GOT3 (cell line): Measurements from ENCODE around the gene KCTD20.
"Not testable (repeated sequence)": the region's sequence is repeated elsewhere in the genome, so short reads cannot be mapped to it uniquely, and the experiment has no call there.

Experiments
- DNase-seq: peaks from one replicate; lab custom pipeline; 2025; ENCODE audit warnings: mixed read lengths; lab: John Stamatoyannopoulos, UW

KCTD20 gene

DNA sequence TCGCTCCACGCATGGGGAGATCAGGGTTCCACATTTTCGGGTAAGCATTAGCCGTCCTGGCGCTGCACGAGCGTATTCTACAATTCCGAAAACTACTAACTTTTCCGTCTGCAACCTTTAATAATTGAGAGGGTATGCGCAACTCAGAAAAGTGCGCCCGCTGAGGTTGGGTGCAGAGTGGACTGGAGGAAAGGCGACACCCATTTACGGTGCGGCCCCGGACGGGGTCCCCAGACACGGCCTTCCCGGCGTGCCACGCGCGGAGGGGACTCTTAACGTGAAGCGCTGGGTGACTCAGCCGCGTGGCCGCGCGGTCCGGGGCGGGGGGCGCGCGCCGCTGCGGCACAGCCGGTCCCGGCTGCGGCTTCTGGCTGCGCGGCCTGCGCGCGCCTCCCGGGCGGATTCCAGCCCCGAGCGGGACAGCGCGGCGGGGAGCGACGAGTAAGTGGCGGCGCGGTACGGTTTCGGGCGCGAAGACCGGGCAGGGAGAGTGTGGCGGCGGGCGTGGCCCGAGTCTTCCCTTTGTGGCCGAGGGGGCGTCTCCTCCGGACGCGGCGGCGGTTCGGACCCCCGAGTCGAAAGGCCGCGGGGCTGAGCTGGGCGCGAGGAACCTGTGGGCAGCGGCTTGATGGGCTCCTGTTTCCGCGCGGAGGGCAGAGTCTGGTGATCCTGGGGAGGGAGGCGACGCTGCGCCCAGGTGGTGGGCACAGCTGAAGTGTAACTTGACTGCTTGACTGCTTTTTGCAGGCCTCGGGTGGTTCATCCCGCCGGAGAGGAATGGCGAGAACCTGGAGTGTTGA, at the start of gene KCTD20, which contains the start of gene PXT1:
Gene KCTD20 (plus strand): TSS at position 330 of the 800 bp plus-strand sequence. CDS start 27,098 bp downstream, outside the sequence.
Gene PXT1 (minus strand): TSS at position 184 of the 800 bp plus-strand sequence. CDS start 16,772 bp downstream, outside the sequence.
- DNase-seq = peak; percentile 62

DNA sequence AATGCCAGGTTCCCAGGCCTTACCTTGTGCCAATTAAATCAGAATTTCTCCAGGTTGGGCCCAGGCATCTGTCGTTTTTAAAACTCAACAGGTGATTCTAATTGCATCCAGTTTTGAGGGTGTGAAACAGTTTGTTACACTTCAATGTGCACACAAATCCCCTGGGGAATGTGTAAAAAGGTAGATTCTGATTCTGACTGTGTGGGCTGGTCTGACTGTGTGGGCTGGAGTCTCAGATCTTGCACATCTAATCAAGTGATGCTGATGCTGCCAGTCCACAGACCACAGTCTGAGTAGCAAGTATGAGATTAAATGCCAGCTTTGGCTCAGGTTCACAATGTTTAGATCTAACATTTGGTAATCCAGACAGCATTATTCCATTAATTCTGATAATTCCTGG, 42.8 kb upstream of the KCTD20 start:
- DNase-seq = no peak

DNA sequence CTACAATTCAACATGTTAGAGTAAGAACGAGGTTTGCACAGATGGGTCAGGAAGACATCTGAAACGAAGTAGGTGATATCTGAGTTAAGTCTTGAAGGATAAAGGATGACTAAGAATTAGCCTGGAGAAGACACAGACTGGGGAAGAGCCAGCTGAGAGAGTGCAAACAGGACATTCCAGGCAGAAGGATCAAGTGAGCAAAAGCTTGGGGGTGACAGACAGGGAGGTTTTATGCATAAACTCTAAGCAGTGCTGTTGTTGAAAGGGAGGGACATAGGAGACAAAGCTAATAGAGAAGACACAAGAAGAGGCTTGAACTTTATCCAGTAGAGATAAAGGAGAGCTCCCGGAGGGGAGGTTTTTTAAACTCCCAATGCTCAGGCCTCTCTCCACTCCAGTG, 40.3 kb upstream of the KCTD20 start:
- no peak for DNase-seq

DNA sequence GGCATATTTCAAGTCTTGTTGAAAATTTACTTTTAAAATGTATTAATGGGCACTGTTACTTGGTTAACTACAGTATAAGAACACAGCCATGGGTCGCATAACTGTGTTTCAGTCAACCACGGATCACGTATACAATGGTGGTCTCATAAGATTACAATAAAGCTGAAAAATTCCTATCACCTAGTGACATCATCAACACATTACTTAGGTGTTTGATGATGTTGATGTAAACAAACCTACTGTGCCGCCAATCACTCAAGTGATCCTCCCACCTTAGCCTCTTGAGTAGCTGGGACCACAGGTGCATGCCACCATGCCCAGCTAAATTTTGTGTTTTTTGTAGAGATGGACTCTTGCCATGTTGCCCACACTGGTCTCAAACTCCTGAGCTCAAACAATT, 38.6 kb upstream of the KCTD20 start:
- DNase-seq = no peak

DNA sequence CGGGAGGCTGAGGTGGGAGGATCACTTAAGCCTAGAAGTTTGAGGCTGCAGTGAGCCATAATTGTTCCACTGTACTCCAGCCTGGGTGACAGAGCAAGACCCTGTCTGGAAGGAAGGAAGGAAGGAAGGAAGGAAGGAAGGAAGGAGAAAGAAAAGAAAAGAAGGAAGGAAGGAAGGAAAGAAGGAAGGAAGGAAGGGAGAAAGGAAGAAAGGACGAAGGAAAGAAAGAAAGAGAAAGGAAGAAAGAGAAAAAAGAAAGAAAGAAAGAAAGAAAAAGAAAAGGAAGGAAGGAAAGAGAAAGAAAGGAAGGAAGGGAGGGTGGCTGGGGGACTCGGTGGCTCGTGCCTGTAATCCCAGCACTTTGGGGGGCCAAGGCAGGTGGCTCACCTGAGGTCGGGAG, 33.1 kb upstream of the KCTD20 start:
- DNase-seq = not testable (repeated sequence)

DNA sequence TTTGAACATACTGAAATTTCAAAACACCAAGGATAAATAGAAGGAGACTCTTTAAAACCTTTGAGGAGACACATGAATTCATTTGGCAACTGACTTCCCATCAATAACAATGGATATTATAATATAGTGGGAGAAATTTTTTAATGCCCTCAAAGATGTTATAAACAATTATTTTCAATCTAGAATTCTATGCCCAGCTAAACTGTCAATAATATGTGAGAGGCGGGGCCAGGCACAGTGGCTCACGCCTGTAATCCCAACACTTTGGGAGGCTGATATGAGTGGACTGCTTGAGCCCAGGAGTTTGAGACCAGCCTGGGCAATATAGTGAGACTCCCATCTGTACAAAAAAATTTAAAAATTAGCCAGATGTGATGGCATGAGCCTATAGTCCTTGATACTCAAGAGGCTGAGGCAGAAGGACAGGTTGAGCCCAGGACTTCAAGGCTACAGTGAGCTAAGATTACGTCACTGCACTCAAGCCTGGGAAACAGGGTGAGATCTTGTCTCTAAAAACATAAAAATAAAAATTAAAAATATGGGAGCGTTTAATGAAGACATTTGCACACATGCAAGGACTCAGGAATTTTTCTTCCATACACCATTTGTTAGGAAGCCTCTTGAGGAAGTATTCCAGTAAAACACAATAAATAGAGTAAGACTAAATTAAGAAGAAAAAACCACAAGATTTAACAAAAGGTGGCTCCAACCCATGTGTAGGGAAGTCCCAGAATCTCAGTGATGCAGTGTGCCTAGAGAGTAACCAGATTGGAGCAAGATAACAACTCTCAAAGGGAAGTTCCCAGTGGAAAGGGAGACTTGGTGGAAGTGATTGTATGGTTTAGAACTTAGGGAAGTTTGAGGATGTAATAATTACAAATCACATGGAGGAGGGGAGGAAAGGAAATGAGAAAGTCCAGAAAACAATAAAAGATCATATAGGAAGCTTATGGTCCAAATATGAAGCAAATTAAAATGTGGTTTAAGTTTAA, 29.0 kb upstream of the KCTD20 start:
- no peak for DNase-seq

DNA sequence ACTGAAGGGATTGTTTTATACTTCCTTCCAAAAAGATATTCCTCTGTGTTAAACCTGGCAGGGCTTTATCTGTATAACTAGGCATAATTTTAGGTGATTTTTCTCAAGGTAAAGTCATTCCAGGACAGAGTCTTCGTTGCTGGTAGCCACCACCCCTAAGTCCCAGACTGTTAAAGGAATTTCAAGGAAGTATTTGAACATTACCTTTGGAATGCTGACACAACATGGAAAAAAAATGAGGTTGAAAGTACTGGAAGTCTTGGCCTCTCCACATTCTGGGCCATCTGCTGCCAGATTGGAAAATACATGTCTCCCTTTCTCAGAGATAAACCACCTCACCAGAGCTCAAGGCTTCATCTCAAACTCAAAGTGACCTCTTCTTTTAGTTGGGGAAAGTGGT, 28.3 kb upstream of the KCTD20 start:
- DNase-seq = no peak

DNA sequence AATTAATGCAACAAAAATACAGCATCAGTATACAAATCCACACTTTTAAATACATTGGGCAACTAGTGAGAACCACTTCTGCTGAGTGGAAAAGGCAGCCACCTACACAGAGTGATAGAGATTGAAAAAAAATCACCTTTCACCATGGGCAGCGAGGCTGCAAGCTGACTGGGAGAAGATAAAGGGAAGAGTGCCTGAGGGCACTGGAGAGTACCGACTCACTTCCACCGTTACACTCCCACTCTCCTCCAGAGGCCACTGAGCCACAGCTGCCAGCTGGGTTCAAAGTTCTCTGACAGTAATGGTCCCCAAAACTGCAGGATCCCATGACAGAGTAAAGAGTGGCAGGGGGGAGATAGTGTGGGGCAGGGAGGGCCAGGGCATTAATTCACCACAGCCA, 24.2 kb upstream of the KCTD20 start:
- no peak for DNase-seq

DNA sequence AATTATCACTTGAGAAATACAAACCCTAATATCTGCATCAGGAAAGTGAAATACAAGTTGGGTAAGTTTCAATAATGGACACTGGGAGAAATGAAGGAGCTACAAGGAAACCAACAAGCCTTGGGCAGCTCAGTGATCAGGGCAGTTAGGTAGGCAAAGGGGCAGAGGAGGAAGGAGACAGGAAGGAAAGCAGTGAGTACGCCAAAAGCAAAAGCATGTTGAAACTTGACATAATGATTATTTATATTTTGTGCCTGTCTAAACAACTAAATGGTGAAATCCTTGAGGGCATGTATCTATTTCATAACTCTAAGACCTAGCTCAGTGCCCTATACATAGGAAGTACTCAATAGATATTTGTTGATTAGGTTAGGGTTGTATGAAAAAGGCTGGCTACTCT, 23.5 kb upstream of the KCTD20 start:
- no peak for DNase-seq

DNA sequence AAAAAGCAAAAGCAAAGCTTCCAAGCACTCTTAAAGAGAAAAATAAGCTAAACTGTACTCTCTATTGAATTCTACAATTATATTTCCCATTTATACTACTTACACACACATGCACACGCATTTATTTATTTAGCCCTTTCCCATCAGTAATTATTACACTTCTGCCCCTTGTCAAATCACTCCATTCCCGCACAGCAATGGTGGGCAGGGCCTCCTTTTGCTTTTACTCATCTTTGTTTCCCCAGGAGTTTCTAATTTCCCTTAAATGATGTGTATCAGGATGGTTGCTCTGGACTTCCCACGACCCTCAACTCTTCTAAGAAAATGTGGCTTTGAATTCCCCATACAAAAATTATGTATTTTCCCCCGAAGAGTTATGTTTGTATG, 20.1 kb upstream of the KCTD20 start:
- no peak for DNase-seq

DNA sequence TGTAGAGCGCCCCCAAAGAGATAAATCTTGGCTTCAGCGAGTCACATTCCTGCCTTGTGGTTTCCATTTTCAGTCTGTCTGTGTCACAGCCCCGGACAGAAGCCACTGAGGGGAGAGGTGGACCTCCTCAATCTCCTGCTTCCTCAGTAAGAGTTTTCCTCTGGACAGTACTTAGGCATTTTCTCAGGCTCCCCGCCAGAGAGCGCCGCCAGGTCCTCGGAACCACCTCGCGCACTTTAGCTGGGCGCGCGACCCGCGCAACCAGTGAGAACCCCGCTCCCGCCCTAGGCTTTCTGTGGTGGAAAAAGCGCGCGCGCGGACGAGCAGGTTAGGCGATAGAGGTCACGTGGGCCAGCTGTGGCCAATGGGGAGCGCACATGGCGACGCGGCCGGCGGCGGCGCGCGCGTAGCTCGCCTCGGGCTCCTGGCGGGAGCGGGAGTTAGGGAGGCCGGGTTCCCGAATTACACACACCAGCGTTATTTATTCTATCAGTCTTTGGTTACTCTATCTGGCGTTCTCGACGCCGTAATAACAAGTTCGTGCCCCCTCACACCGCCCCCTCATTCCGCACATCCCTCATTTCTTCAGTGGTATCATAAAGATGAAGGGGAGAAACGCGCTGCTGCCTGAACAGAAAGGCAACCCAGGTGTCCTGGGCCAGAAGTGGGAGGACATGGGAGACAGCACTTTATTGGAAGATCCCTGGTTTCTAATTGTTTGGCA, 19.5 kb upstream of the KCTD20 start:
- peak; percentile 93 for DNase-seq

DNA sequence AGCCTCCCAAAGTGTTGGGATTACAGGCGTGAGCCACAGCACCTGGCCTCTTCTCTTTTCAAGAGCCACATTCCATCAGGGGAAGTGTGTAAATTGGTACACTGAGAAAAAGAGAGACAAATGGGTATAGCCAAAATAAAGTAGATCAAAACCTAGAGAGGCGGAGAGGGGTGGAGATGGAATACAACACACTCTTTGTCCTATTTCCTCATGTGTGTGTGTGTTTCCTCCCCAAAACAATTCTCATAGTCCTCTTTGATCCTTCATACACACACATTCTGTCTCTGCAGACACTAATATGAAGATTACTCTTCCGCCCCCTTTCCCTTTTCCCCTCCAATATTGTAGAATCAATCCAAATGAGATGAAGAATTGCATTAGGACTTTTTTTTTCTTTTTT, 16.2 kb upstream of the KCTD20 start:
- no peak for DNase-seq

DNA sequence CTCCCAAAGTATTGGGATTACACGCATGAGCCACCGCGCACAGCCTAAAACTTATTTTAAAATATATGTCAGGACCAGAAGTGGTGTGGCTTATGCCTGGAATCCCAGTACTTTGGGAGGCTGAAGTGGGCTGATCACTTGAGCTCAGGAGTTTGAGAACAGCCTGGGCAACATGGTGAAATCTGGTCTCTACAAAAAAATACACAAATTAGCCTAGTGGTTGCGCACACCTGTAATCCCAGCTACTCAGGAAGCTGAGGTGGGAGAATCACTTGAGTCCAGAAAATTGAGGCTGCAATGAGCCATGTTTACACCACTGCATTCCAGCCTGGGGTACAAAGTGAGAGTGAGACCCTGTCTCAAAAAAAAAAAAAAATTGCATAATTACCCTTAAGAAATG, 13.9 kb upstream of the KCTD20 start:
- no peak for DNase-seq

DNA sequence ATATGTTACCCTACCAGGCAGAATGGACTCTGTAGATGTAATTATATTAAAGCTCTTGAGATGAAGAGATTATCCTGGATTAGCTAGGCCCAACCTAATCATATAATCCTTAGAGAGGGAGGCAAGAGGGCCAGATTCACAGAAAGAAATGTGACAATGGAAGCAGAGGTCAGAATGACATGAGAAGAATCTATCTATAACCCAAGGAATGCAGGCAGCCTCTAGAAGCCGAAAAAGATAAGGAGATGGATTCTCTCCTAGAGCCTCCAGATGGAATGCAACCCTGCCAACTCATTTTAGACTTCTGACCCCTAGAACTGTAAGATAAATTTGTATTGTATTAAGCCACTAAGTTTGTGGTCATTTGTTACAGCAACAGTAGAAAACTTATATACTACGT, 12.4 kb upstream of the KCTD20 start:
- no peak for DNase-seq

DNA sequence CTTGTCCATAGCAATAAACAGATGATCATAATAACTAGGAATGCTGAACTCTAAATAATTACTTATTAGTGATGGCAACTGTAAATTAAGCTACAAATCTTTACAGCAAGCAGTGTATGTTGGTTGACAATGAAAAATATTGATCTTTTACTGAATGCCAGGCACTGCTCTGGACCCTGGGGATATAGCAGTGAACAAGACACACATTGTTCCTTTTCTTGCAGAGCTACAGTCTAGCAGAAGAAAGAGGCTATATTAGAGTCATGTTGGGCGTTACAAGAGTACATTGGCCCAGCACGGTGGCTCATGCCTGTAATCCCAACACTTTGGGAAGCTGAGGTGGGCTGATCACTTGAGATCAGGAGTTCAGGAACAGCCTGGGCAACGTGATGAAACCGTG, 11.6 kb upstream of the KCTD20 start:
- DNase-seq = no peak

DNA sequence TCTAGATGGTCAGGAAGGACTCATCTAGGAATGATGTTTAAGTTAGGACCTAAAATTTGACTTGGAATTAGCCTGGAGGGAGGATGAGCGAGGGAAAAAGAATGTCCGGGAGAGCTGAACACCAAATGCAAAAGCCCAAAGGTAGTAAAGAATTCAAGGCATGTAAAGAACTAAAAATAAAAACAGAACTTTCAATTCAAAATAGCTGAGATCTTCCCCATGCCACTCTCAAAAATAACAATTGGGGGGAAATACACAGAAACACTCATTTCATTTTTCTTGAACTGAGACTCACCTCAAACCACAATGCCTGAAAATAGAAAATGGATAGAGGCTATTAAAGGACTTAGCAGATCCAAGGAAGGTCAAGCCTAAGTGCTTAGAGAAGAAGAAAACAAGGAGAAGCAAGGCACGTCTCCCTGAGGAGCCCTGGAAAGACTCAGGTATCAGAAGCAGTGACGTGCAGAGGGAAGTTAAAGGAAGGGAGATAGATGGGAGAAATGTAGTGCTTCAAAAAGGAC, 10.6 kb upstream of the KCTD20 start:
- DNase-seq = no peak

DNA sequence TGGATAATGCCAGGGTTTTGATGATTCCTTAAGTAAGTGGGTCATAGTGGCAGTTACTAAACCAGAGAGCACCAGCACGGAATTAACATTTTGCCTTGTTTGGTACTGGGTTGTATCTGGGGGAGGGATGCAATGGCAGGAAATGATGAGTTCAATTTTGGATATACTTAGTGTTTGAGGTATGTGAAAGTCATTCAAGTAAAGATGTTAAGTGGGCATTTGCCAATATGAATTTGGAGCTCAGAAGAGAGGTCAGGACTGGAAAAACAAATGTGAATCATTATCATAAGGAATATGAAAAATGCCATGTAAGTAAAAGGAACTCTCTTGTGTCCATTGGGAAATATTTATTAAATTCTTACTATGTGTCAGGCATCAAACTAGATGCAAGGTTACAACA, 6.3 kb upstream of the KCTD20 start:
- DNase-seq = no peak

DNA sequence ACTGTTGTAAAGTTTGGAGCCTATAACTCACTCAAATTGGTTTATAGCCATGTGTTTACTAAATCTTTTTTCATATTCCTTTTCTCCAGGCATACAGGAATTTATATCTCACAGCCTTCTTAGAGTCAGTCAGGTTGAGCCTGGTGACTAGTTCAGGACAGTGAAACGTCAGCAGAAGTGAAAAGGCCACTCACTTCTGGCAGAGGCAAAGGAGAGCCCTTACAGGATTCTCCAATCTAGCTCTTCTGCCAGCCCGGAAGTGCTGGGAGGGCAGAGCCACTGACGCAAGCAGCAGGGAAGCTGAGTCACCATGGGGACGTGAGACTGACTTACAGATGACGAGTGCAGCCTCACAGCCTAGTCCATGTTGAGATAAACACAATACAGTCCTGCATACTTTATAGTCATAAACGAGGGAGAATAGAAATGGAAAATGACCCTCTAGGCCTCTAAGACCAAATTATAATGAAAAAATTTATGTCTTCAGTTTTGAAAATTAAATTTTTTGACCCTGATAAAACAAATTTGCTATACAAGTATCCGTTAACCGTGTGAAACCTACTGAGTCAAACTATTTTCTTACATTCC, 1.4 kb upstream of the KCTD20 start:
- peak; percentile 78 for DNase-seq

DNA sequence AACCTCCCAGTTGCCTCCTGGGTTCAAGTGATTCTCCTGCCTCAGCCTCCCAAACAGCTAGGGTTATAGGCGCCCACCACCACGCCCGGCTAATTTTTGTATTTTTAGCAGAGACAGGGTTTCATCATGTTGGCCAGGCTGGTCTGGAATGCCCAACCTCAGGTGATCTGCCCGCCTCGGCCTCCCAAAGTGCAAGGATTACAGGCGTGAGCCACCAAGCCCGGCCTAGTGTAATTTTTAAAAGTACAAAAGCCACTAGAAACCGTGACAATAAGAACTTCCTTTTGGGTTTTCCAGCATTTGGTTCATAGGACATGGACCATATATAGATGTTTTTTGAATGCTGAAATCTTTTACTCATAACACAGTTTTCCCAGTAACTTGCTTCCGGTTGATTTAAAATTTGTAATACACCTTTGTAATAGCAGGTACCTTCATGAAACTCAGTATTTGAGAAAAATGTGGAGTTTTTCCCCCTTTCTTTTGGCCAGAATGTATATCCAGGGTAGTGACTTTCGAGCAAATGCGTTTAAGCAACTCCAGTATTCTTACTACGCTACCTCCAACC, 613 bp upstream of the KCTD20 start:
- DNase-seq = no peak

DNA sequence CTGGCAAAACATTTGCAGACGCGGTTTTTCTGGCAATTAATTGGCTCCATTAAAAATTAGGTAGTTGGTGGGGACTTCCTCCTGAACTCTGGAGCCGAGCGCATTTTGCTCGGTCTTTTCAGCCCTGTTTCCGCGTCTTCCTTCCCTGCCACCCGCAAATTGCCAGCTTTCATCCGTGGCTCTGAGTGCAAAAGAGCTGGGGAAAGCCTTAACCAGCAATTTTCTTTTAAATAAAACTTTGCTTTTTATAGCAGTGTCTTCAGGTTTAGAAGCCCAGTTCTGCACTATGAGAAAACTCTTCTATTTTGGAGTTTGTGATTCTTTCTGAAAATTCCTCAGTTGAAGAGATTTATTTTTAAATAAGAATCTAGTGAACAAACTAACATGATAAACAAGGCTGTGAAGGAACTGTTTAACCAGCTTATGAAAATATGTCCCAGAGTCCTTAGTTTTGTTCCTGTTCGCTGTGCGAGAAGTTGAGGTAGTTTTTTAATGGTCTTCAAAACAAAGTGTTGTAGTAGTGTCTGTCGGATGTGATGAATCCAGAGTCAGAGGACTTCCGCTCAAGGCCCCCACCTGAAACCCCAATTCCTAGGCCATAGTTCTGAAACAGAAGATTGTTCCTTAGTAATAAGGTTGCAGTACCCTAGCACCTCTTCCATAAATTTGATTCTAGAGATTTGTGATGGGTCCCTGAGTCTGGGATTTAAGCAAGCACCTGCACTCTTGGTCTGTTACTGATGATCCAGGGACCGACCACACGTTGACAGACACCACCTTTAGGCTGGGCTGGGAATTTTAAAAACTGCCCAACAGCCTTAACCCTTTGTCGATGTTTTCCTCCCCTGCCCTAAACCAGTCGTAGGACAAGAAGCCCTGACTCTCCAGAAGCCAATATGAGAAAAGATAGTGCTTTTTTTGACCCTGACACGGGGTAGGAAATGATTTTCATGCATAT, 950 bp downstream of the KCTD20 start:
- no peak for DNase-seq
